SKM-1 (cell line): ENCODE results near the gene HOXA1.
"Not testable (repeated sequence)": the region's sequence is repeated elsewhere in the genome, so short reads cannot be mapped to it uniquely, and the experiment has no call there.

Experiments used
- DNase-seq: peaks from one replicate; lab custom pipeline; 2025; ENCODE audit not compliant: unreplicated experiment; lab: John Stamatoyannopoulos, UW

HOXA1 gene

DNA sequence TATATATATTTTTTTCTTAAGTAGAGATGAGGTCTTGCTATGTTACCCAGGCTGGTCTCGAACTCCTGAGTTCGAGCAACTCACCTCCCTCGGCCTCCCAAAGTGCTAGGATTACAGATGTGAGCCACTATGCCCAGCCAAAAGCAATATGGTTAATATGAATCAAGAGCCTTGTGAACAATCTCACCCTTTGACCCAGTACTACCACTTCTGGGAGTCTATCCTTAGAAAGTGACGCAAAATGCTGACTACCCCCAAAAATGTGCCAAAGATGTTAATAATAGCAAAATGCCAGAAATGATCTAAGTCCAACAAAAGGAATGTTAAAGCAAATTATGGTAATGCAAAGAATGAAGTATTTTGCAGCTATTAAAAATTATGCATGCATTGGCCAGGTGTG is 44.3 kb downstream of the HOXA1 start:
- DNase-seq = no peak

DNA sequence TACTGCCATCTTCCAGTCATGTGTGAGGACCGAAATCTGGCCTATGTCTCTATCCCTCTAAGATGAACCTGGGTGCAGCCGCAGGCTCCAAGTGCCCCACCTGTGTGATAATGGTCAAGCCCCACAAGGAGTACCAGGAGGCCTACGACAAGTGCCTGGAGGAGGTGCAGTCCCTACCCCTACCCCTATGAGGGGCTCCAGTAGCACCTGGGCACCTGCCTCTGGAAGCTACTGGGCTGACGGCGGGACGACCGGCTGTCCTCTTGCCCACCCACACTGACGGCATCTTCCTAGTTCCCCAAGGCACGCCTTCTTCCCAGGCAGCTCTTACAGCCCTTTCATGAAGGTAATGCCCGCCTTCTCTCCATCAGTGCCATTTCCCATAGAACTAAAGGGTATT is 47.4 kb downstream of the HOXA1 start:
- no peak for DNase-seq

DNA sequence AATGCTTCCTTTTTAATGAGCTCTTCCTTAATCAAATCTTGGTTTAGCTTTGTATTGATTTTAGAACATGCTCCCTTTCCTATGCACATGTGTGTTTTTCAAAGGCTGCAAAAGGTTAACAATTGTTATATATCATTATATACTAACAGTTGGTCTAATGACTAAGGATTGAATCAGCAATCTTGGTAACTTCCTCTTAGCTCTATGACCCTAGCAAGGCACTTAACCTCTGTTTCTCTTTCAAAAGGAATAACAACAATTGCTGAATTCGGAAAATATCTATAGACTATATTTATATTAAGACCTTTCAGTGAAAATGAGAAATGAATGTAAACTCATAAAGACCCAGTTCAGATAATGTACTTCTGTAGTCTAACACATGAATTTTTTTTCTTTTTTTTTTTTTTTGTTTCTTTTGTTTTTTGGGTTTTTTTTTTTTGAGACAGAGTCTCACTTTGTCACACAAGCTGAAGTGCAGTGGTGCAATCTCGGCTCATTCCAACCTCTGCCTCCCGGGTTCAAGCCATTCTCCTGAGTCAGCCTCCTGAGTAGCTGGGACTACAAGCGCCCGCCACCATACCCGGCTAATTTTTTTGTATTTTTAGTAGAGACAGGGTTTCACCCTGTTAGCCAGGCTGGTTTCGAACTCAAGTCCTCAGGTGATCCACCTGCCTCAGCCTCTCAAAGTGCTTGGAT is 48.8 kb downstream of the HOXA1 start:
- no peak for DNase-seq

DNA sequence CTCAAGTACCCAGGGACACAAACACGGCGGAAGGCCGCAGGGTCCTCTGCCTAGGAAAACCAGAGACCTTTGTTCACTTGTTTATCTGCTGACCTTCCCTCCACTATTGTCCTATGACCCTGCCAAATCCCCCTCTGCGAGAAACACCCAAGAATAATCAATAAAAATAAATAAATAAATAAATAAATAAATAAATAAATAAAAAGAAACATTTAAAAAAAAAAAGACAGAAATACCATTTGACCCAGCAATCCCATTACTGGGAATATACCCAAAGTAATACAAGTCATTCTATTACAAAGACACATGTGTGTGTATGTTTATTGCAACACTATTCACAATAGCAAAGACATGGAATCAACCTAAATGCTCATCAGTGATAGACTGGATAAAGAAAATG is 49.8 kb downstream of the HOXA1 start:
- not testable (repeated sequence) for DNase-seq

DNA sequence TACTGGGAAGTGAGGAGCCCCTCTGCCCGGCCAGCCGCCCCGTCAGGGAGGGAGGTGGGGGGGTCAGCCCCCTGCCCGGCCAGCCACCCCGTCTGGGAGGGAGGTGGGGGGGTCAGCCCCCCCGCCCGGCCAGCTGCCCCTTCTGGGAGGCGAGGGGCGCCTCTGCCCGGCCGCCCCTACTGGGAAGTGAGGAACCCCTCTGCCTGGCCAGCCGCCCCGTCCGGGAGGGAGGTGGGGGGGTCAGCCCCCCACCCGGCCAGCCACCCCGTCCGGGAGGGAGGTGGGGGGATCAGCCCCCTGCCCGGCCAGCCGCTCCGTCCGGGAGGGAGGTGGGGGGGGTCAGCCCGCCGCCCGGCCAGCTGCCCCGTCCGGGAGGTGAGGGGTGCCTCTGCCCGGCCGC is 50.7 kb downstream of the HOXA1 start:
- not testable (repeated sequence) for DNase-seq
